ENCODE data around the gene PRR29.

The PRR29 gene

DNA sequence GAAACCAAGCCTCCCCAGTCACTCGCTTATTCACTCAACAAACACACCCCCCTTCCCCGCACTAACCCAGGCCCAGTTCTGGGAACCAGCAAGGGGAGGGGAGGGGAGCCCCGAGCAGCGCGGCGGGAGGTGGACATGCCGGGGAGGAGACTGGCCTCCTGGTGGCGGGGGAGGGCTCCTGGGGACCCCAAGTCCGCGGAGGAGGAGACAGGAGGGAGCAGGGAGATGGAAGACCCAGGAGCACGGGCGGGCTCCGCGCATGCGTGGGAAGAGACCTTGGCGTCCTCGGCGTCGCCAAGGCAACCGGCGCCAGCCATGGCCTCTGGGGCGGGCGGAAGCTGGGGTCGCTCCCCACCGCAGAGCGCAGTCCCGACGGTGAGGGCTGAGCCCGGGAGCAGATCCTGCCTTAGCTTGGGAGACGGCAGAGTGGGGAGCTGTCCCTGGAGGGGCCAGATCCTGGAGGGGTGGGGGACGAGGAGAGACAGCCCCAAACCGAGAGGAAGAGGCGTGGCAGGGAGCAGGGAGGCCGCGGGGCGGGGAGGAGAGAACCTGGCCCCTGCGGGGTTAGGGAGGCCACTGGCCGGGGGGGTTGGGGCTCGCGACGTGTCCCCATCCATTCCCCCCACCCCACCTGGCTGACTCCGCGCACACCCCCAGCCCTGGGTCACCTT lies at the start of gene PRR29:
TSS of gene PRR29 (plus strand) at position 302 of the 671 bp plus-strand sequence. CDS start at position 316, 14 bp downstream.
- DNase-seq, result peak; percentile 80

- no peak for DNase-seq
Measured at GRCh38 chr17:63948521-63948920, 49.6 kb upstream of the PRR29 start.

GRCh38 chr17:63949576-63950250 lies 48.4 kb upstream of the PRR29 start:
- no peak for DNase-seq

DNA sequence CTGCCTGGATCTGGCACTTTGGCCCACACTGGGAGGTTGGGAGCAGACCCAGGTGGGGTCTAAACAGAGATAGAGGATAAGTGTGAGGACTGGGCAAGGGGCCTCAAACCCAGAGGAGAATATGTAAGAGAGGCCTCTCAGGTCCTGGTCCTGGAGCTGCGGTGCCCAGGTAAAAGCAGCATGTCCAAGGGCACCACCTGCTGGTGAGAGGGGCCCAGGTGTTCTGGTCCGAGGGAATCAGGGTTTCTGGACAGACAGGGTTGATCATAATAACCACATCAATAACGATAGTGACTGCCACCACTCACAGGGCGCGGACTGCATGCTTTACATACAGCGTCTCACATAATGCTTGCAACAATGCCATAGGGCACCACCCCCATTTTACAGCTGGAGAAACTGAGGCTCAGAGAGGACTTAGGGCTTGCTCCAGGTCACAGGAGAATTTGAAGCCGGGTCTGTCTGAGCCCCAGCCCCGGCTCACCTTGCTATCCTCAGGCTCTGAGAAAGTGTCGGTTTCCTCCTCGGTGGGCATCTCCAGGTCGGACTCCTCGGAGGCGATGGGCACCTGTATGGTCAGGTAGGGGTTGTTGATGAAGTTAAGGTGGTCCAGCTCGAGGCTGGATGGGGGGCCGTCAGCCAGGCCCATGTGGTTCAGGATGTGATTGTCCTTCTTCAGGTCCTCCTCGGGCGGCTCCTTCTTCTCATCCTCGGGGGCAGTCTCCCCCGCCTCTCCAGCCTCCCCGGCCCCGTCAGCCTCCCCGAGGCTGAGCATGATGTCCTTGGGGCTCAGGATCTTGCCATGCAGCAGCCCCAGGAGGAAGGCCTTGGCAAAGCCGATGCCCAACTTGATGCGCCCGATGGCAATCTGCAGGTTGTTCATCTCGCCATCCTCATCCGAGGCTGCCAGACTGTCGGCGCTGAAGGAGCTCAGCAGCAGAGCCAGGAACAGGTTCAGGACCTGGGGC lies 46.9 kb upstream of the PRR29 start:
- peak; percentile 37 for DNase-seq

DNA sequence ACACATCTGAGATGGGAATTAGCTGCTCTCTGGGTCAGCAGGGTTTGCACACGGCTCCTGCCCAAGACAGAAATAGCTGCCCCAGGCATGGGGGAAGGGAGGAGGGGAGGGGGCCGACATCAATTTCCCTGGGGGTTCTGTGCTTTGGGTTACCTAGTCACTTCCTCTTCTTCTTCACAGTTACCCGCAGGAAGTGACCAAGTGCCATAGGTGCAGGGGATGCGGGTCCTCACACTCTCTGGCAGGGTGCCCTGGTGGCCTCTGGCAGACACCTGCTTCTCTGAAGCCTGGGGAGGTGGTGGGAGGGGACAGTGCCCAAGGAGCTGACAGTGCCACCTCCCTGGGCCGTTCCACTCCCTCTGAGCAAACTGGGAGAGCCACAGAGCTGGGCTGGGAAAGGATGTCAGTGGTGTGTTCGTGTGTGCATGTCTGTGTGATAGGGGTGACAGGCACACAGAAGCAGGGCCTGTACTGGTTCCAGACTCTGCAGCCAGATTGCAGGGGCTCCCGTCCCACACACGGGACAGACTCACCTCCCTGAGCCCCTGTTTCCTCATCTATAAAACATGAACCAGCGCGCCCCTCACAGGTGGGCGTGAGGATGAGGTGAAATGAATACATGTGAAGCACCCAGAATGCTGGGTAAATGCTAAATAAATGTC lies 43.6 kb upstream of the PRR29 start:
- DNase-seq, result peak; percentile 28

DNA sequence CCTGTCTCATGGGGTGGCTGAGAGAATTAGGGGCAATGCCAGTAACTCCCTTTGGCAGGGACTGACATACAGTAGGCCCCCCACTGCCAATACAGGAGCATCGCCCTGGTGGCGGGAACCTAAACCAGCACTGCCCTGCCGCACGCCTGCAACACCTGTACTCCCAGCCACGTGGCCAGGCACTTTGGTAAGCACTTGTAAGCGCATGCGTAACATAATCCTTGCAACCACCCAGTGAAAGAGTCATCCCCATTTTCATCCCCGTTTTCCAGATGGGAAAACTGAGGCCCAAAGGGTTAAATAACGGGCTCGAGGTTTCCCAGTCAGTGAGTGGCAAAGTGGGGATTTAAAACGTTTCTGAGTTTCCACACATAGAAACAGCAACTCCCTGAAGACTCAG lies 42.9 kb upstream of the PRR29 start:
- DNase-seq, result no peak

DNA sequence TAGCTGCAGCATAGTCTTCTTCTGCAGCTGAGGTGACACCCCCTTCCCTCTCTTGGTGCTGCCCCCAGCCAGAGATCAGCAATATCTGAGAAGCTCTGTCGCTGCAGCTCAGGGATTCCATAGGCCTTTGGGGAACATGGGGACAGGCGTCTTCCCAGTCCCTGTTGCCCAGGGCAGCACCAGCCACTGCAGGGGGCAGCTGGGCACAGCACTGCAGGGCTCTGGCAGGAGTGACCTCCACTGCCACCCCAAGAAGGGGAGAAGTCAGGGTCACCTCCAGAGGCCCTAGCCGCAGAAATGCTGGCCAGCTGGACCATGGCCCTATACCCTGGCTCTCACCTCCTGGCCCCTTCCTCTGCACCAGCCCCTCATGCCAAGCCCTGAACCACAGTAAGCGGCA lies 42.4 kb upstream of the PRR29 start:
- DNase-seq, result no peak

DNA sequence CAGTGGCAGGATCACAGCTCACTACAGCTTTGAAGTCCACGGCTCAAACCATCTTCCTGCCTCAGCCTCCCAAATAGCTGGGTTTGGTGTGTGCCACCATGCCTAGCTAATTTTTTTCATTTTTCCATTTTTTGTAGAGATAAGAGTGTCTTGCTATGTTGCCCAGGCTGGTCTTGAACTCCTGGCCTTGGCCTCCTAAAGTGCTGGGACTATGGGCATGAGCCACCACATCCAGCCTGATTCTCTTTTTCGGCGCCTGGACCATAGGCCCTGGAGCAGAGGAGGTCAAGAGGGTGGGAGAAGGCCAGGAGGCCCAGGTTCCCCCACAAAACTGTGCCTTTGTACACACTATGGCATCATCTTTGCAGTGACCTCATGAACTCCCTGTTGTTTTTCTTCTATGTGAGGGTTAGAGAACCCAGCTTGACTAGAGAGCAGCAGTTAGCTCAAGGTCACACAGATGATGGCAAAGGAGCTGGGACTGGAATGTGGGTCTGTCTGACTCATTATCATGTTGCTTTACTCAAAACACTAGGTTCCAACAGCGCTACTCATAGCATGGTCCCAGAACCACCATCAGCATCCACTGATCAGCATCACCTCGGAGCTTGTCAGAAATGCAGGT lies 41.7 kb upstream of the PRR29 start:
- DNase-seq, result no peak

- DNase-seq, result no peak
Measured at GRCh38 chr17:63960006-63960405, 38.1 kb upstream of the PRR29 start.

GRCh38 chr17:63960430-63960829 lies 37.7 kb upstream of the PRR29 start:
- no peak for DNase-seq

DNA sequence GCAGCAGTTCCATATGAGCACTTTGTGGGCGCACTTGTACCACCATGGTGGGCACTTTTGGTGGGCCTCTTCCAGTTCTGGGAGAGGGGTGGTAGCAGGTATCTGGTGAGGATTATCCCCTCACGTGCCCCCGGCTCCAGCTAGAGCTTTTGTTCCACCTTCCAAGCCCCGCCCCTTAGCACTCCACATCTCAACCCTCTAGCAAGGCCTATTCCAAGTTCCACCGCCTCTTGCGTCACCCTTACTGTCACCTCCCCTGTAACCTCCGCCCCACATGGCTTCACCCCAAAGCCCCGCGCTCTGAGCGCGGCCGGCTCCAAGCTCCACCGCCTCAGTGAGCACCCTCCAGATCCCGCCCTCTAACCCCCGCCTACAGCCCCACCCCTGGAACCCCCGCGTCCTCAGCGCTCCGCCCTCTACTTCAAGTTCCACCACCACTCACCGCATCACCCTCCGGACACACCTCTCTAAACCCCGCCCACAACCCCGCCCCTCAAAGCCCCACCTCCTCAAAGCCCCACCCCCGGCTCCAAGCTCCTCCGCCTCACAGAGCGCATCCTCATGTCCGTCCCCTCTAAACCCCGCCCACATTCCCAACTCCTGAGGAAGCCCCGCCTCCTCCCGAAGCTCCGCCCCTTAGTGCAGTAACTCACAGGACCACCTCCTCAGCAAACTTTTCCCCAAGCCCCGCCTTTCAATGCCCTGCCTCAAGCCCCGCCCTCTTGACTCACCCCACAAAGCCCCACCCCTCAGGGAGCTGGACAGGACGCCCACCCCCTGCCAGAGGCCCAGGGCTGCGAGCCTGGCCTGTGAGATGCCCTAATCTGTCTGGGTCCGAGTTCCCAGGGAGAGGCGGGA lies 36.6 kb upstream of the PRR29 start:
- peak; percentile 56 for DNase-seq

DNA sequence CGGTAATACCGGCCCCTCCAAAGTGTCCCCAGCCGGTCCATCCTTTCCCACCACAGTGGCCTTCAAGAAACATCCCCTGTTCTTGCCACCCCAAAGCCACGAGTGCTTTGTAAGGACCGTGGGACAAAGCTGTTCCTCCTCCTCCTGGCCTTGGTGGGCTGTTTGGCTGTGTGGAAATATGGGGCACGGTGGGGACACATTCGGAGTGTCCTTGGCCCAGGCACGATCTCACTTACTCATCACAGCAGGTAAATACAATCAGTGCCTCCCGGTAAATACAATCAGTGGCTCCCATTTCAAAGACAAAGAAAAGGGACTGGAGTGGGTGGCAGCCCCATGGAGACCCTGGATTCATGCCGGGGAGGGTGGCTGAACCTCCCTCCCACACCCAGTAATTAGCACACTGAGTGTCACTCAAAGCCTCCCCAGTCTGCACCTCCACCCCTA lies 35.8 kb upstream of the PRR29 start:
- DNase-seq, result no peak

GRCh38 chr17:63963123-63963522 lies 35.0 kb upstream of the PRR29 start:
- no peak for DNase-seq

DNA sequence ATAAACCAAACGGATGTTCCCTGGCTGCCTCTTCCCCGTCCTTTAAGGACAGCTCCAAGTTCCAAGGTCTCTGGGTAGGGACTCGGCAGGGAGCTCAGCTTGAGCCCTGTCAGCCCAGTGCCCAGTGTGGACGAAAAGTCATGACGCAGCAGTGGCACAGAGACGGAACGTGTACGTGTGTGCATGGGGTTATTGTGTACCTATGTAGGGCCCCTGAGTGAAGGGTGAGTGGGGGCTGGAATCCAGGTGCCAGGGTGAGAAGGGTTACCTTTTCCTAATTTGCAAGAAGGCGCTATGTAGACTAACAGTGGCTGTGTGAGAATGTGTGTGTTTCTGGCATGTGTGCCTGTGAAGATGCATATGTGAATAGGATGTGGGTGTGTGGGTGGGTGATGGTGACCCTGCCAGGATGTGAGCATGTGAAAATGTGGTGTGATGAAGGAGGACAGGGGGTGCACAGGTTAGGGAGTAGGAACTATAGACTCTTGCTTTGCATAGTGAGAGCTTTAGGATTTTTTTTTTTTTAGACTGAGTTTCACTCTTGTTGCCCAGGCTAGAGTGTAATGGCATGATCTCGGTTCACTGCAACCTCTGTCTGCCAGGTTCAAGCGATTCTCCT lies 31.4 kb upstream of the PRR29 start:
- peak; percentile 32 for DNase-seq

DNA sequence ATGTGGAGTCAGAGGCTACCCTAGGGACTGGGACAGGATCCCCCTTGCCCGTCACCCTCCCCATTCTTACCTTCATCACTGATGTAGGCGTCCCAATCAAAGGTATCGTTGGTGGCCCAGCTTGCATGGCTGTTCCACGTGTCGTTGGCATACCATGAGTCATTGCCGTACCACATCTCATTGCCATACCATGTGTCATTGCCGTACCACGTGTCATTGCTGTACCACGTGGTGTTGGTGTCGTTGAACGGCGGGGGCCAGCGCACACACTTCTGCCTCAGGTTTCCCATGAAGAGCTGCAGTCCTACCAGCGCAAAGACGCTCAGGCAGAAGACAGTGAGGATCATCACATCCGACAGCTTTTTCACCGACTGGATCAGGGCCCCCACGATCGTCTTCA lies 30.2 kb upstream of the PRR29 start:
- peak; percentile 59 for DNase-seq

DNA sequence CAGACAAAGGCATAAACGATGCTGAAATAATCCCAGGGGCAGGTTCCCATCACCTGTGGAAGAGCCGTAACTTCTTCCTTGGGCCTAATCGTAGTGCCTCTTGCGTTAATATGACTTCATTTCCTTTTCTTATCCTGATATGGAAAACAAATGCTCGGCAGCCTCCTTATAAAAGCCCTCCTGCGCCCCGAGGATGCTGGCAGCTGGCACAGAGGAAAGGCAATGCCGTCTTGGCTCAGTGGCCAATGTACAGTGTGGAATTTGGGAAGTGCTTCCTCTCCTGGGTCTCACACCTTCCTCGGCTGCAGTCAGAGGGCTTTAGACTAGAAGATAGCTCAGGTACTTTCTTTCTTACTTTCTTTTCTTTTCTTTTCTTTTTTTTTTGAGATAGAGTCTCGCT lies 28.9 kb upstream of the PRR29 start:
- no peak for DNase-seq

- DNase-seq, result no peak
Measured at GRCh38 chr17:63972796-63973195, 25.4 kb upstream of the PRR29 start, which contains the start of gene SCN4A. Gene SCN4A, minus strand, starts transcription at chr17:63972918. Its CDS starts 77 bp downstream, at chr17:63972841.

- DNase-seq, result no peak
Measured at GRCh38 chr17:63973247-63973646, 24.9 kb upstream of the PRR29 start.

GRCh38 chr17:63973930-63974593 lies 24.1 kb upstream of the PRR29 start:
- DNase-seq, result no peak

DNA sequence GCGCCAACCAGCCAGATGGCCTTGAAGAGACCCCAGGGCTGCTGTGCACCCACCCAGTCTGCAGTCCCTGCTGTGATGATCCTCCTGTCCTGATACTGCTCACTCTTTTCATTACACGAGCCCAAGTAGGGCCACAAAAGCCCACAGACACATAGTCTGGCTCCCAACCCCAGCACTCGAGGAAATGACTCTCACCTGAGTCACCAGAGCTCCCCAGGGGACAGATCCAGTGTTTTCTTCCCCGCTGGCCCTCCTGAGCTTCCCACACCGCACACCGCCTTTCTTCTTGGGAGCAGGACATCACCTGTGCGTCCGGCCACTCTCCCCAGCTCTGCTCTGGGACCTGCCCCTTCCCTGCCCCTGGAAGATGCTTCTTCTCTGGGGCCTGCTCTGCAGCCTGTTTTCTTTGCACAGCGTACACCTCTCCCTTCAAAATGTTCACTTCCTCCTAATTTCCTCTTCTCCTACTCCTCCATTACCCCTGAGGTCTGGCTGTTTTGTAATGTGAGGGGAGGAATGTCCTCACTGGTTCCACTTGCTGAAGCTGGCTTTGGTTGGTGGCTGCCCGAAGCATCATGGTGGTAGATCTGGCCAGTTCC lies 23.5 kb upstream of the PRR29 start:
- no peak for DNase-seq
